ELR (cell line): ENCODE results near the gene GSTK1.
"Not testable (repeated sequence)": the region's sequence is repeated elsewhere in the genome, so short reads cannot be mapped to it uniquely, and the experiment has no call there.

Experiments
- DNase-seq: peaks from one replicate; pipeline ENCODE4 v3.0.0-alpha.2; 2015; ENCODE audit warnings: low read depth

GSTK1 gene

GRCh38 chr7:143263266-143264195 is at the start of gene GSTK1:
GSTK1 (plus strand) TSS chr7:143263441; CDS start chr7:143263514, 73 bp downstream.
- DNase-seq = peak; percentile 71

GRCh38 chr7:143213478-143213877 is 49.8 kb upstream of the GSTK1 start:
- DNase-seq = not testable (repeated sequence)

- peak; percentile 84 for DNase-seq
Observed at GRCh38 chr7:143214789-143215679, 48.2 kb upstream of the GSTK1 start.

GRCh38 chr7:143216151-143216550 is 47.1 kb upstream of the GSTK1 start:
- peak; percentile 35 for DNase-seq

- no peak for DNase-seq
Observed at GRCh38 chr7:143216686-143217085, 46.6 kb upstream of the GSTK1 start.

- no peak for DNase-seq
Observed at GRCh38 chr7:143217806-143218205, 45.4 kb upstream of the GSTK1 start.

- DNase-seq = no peak
Observed at GRCh38 chr7:143221286-143221685, 42.0 kb upstream of the GSTK1 start.

- DNase-seq = no peak
Observed at GRCh38 chr7:143221737-143222136, 41.5 kb upstream of the GSTK1 start, which contains the start of gene TAS2R40. TAS2R40 (plus strand) TSS chr7:143222037; CDS start chr7:143222079, 42 bp downstream.

- no peak for DNase-seq
Observed at GRCh38 chr7:143222782-143223181, 40.5 kb upstream of the GSTK1 start.

- no peak for DNase-seq
Observed at GRCh38 chr7:143223784-143224183, 39.5 kb upstream of the GSTK1 start.

GRCh38 chr7:143225047-143225446 is 38.2 kb upstream of the GSTK1 start:
- no peak for DNase-seq

GRCh38 chr7:143227806-143228205 is 35.4 kb upstream of the GSTK1 start:
- peak; percentile 3 for DNase-seq

- DNase-seq = no peak
Observed at GRCh38 chr7:143229054-143229790, 34.0 kb upstream of the GSTK1 start.

- DNase-seq = no peak
Observed at GRCh38 chr7:143230602-143231457, 32.4 kb upstream of the GSTK1 start.

- DNase-seq = no peak
Observed at GRCh38 chr7:143233816-143234532, 29.3 kb upstream of the GSTK1 start.

GRCh38 chr7:143234533-143234875 is 28.7 kb upstream of the GSTK1 start:
- DNase-seq = no peak

GRCh38 chr7:143235561-143235960 is 27.7 kb upstream of the GSTK1 start:
- DNase-seq = no peak

- no peak for DNase-seq
Observed at GRCh38 chr7:143236408-143236990, 26.7 kb upstream of the GSTK1 start.

GRCh38 chr7:143237366-143237765 is 25.9 kb upstream of the GSTK1 start:
- DNase-seq = no peak
